Cerebellar nuclear complex (tissue), 1 donor: ENCODE measurements around the gene TMEM219.

Experiments used
- DNase-seq, 2 experiments: peaks; one replicate each; lab custom pipeline; 2025; lab: John Stamatoyannopoulos, UW

TMEM219 gene

DNA sequence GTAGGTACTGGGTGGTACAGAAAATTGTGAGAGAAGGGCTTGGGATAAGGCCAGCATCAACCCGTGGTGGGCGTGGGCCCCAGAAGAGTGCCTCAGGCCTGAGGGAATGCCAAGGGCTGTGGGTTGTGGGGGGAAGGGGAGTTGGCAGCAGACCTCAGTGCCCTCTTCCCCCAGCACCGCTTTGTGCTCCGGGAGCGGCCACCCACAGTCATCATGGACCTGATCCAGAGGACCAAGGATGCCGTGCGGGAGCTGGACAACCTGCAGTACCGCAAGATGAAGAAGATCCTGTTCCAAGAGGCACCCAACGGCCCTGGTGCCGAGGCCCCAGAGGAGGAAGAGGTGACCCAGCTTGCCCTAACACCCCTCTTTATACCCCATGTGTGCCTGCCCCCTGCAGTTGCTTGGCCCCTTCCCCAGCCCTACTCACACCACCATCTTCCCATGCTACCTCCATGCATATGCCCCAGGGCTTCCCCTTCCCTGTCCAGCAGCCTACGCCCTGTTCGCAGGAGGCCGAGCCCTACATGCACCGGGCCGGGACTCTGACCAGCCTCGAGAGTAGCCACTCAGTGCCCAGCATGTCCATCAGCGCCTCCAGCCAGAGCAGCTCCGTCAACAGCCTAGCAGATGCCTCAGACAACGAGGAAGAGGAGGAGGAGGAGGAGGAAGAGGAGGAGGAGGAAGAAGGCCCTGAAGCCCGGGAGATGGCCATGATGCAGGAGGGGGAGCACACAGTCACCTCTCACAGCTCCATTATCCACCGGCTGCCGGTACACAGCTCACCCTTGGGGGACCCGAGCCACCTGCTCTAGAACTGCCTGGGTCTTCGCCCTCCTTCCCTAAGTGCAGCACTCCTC lies 20.9 kb downstream of the TMEM219 start:
- DNase-seq, result no peak

DNA sequence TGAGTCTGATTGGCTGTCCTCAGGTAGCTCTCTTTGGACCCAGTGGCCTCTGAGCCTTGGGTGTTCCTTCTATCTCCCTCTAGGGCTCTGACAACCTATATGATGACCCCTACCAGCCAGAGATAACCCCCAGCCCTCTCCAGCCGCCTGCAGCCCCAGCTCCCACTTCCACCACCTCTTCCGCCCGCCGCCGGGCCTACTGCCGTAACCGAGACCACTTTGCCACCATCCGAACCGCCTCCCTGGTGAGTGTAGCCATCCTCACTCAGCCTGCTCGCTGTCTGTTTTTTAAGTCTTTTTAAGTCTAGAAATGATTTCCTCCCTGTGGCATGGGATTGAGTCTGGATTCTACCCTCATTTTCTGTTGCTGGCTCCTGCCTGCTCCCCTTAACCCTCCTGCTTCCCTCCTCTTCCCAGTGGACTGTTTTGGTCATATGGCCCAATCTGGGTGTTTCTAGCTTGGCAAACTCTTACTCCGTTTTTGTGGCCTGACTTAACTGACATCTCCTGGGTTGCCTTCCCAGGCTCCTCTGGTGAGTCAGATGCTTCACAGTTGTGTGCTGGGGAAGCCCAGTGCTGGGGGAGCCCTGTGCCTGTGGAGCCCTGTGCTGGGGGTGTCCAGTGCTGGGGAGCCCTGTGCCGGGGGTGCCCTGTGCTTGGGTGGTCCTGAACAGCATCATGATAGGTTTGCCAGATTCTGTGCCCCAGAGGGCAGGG lies 21.7 kb downstream of the TMEM219 start:
- no peak for DNase-seq

DNA sequence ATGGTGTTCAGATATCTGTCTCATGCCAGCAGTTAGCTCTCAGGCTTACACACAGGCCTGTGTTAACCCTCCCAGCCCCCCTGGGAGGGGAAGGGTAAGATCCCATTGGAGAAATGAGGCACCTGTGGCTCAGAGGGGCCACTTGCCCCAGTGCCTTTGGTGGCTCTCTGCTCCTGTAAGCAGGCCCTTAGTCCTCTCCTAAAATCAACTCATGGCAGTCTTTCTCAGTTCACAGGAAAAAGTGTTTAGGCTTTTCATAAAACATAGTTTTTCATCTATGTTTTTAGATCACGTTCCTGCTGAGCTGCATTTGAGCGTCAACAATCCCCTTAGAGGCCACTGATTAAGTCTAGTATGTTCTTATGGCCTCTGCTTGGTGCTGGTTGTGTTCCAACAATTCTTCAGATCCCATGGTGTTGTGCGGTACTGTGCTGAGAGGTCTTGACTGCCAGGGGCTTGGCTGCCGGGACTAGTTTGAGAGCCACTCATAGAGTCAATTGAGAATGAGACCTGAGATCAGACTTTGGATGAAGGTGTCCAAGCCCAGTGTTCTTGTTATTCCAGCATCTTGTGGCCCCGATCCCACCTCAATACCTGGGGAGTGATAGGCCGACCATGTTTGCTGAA lies 22.4 kb downstream of the TMEM219 start:
- no peak for DNase-seq

DNA sequence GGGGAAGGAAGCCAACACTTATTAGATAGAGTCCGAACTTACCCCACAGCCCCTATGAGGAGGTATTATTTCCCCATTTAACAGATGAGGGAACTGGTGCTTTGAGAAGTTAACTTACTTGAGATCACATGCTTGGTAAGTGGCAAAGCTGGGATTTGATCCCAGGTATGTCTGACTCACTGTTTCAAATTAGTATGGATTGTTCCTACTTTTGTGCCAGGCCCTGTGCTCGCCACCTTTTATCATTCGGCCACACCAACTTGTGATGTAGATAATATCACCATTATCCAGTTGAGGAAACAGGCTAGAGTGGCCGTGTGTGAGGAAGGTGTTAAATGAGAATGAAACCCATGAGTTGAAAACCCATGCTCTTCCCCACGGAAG lies 22.9 kb downstream of the TMEM219 start:
- DNase-seq, result no peak

DNA sequence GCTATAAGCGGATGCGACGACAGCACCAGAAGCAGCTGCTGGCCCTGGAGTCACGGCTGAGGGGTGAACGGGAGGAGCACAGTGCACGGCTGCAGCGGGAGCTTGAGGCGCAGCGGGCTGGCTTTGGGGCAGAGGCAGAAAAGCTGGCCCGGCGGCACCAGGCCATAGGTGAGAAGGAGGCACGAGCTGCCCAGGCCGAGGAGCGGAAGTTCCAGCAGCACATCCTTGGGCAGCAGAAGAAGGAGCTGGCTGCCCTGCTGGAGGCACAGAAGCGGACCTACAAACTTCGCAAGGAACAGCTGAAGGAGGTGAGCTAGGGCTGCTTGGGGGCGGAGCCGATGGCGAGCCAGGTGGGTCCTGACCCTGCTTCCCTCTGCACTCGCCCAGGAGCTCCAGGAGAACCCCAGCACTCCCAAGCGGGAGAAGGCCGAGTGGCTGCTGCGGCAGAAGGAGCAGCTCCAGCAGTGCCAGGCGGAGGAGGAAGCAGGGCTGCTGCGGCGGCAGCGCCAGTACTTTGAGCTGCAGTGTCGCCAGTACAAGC lies 23.5 kb downstream of the TMEM219 start:
- DNase-seq, result no peak

DNA sequence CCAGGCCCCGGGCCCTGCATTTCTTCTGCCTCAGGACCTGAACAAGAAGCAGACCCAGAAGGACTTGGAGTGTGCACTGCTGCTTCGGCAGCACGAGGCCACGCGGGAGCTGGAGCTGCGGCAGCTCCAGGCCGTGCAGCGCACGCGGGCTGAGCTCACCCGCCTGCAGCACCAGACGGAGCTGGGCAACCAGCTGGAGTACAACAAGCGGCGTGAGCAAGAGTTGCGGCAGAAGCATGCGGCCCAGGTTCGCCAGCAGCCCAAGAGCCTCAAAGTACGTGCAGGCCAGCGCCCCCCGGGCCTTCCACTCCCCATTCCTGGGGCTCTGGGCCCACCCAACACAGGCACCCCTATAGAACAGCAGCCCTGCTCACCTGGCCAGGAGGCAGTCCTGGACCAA lies 24.4 kb downstream of the TMEM219 start:
- DNase-seq, result no peak

DNA sequence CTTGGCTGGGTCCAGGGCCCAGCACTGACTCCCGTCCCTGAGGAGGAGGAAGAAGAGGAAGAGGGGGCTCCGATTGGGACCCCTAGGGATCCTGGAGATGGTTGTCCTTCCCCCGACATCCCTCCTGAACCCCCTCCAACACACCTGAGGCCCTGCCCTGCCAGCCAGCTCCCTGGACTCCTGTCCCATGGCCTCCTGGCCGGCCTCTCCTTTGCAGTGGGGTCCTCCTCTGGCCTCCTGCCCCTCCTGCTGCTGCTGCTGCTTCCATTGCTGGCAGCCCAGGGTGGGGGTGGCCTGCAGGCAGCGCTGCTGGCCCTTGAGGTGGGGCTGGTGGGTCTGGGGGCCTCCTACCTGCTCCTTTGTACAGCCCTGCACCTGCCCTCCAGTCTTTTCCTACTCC lies 25.1 kb downstream of the TMEM219 start:
- DNase-seq, result no peak

DNA sequence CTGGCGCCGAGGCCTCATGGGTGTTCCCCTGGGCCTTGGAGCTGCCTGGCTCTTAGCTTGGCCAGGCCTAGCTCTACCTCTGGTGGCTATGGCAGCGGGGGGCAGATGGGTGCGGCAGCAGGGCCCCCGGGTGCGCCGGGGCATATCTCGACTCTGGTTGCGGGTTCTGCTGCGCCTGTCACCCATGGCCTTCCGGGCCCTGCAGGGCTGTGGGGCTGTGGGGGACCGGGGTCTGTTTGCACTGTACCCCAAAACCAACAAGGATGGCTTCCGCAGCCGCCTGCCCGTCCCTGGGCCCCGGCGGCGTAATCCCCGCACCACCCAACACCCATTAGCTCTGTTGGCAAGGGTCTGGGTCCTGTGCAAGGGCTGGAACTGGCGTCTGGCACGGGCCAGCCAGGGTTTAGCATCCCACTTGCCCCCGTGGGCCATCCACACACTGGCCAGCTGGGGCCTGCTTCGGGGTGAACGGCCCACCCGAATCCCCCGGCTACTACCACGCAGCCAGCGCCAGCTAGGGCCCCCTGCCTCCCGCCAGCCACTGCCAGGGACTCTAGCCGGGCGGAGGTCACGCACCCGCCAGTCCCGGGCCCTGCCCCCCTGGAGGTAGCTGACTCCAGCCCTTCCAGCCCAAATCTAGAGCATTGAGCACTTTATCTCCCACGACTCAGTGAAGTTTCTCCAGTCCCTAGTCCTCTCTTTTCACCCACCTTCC lies 25.6 kb downstream of the TMEM219 start:
- DNase-seq, result no peak

DNA sequence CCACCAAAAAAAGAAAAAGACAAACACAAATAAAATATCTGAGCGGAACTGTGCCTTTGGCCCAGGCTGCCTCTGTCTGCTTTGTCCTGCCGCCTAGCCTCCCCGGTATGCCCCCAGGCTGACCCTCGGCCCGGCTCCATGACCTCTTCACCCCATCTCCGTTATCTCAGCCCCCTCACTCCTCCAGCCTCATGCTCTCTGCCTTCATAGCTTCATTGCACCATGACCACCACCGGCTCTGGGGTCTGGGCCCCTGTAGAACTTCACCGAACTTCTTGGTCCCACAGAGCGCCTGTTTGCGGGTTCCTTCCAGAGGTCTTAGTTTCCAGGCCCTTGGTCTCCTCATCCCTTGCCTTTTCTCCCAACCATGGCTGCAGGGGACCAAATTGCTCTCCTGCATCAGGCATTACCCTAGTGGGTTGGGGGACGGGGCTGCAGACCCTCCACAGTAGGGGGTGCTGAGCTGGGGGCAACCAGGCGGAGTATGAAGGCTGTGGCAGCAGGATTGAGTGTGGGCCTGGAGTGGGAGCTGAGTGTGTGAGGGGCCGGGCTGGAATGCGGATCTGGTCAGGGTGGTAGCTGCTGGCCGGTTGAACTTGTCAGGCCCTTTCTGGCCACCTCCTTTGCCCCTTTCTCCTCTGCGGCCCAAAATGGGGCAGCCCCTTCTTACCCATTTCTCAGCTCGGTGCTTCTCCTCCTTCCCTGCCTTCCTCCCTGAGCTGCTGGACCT lies 26.6 kb downstream of the TMEM219 start:
- DNase-seq, result no peak

DNA sequence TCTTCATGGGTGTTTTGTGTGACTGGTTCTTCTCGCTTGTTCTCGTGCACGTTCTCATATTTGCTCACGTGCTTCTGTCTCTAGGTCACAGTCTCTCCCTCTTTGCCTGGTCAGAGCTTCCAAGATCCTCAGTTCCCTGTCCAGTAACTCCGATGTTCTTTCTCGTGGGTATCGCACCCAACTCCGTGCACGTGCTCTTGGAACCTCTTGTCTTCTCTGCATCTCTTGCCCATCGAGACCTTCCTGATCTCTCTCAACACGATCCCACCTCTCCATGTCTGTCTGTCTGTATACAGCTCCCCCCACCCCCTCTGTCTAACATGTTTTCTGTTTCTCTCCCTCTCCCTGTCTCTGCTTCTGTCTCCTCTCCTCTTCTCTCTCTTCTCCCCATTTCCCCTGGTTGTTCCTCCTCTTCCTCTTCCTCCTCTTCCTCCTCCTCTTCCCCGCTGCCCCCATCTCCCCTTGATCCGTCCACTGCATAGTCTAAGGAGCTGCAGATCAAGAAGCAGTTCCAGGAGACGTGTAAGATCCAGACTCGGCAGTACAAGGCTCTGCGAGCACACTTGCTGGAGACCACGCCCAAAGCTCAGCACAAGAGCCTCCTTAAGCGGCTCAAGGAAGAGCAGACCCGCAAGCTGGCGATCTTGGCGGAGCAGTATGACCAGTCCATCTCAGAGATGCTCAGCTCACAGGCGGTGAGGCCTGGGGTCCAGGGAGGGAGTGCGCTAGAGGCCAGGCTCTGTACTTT lies 27.4 kb downstream of the TMEM219 start:
- DNase-seq, result no peak

DNA sequence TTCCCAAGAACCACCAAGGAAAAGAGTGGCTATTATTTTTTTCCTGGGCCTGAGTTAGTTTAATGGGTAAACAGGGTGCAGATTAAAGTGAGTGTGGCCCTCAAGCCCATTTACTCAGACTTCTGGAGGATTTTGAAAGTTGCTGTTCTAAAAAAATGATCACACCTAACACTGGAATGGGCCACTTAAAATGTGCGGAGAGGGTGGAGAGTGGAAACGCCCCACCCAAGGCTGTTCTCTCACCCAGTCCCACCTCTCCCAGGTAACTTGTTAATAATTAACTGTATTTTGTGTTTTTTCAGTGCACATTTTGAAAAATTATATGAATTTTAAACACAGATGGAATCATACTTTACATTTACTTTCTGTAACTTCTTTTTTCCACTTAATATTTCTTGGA lies 28.2 kb downstream of the TMEM219 start:
- no peak for DNase-seq

DNA sequence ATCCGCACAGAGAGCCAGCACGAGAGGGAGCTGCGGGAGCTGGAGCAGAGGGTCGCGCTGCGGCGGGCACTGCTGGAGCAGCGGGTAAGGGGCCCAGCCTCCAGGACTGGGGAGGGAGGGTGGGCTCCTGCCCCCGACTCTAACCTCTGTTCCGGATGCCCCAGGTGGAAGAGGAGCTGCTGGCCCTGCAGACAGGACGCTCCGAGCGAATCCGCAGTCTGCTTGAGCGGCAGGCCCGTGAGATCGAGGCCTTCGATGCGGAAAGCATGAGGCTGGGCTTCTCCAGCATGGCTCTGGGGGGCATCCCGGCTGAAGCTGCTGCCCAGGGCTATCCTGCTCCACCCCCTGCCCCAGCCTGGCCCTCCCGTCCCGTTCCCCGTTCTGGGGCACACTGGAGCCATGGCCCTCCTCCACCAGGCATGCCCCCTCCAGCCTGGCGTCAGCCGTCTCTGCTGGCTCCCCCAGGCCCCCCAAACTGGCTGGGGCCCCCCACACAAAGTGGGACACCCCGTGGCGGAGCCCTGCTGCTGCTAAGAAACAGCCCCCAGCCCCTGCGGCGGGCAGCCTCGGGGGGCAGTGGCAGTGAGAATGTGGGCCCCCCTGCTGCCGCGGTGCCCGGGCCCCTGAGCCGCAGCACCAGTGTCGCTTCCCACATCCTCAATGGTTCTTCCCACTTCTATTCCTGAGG lies 29.1 kb downstream of the TMEM219 start:
- no peak for DNase-seq

DNA sequence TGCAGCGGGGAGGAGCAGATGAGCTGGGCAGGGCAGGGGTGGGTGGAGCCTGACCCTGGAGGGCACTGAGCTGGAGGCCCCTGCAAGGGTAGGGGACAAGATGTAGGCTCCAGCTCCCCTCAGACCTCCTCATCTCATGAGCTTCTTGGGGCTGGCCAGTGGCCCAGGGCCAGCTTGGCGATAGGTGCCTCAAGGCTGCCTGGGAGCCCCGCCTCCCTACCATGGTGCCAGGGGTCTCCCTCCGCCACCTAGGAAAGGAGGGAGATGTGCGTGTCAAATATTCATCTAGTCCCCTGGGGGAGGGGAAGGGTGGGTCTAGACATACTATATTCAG lies 29.7 kb downstream of the TMEM219 start:
- DNase-seq, result no peak

DNA sequence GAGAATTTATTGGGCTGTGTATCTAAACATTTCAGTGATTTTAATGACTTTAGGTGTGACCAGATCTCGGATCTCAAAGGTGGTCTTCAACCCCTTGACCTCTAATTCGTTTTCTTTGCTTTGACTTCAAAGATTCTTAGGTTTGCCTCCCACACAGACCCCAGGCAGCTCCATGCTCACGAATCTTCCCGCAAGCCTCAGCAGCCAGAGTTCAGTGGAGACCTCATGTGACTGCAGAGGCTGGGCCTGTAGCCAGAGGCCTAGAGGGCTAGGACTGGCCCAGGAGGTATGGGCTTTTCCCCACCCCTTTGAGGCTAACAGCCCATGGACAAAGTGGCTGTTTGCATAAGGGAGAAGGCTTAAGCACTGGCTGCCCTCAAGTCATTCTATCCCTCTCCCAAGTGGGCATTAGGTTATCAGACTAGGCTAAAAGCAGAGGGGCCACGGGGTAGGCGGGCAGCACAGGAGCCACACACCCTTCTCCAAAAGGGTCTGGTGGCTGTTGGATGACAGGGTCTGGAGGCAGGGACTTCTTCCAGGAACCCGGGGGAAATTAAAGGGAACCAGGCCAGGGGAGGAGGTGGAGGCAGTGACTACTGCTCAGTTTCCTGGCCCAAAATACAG lies 30.6 kb downstream of the TMEM219 start:
- no peak for DNase-seq

DNA sequence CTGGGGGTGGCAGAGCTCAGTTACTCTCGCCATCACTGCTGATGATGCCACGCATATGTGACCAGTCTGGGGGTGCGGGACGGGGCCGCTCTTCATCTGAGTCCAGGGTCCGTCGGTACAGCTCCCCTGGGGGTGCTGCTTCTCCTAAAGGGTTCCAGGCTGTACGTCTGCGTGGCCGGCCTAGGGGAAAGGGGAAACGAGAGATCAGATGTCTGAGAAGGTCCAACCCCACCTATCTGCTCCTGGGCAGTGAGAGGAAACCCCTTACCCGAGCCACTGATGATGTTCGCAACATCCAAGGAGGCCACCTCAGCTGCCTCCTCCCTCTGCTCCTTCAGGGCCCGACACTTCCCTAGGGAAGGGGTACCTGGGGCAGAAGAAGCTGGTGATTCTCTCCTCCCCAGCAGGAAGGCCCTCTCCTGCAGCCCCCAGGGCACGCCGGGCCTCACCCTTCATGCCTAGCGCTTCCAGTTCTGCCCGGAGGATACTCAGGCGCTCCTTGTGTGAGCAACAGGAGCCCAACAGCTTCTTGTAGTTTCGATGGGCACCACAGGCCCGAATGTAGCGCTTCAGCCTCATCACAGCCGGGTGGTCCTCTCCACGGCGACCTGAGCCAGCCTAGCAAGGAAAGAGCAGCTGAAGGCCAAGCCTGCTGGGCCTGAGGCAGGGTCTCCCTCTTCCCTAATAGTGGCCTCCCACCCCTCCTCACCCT lies 31.5 kb downstream of the TMEM219 start:
- DNase-seq, result no peak

DNA sequence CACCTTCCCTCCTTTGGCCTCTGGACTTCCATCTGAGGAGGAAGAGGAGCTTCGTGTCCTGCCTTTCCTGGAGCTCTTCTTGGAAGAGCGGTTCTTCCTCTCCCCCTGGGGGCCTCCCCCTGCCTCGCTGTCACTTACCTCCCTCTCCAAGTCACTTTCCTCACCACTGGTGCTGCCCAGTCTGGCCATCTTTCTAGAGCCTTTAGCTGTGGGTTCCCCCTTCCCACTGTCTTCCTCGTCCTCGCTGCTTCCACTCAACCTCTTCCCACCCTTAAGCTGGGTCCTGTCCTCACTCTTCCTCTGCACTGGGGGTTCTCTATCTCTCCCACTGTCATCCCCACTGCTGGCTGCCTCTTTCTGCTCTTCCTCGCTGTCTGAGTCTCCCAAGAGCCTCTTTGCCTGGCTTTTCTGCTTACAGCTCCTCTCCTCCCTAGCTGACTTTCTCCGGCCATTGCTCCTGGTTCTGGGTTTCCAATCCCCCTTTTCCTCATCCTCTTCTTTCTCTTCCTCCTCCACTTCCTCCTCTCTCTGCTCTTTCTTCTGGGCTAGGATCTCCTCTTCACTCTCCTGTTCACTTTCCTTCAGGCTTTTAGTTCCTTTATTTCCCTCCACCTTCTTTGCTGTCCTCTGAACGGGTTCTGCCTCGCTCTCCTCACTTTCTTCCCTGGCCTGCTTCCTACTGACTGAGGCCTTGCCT lies 32.2 kb downstream of the TMEM219 start:
- no peak for DNase-seq

DNA sequence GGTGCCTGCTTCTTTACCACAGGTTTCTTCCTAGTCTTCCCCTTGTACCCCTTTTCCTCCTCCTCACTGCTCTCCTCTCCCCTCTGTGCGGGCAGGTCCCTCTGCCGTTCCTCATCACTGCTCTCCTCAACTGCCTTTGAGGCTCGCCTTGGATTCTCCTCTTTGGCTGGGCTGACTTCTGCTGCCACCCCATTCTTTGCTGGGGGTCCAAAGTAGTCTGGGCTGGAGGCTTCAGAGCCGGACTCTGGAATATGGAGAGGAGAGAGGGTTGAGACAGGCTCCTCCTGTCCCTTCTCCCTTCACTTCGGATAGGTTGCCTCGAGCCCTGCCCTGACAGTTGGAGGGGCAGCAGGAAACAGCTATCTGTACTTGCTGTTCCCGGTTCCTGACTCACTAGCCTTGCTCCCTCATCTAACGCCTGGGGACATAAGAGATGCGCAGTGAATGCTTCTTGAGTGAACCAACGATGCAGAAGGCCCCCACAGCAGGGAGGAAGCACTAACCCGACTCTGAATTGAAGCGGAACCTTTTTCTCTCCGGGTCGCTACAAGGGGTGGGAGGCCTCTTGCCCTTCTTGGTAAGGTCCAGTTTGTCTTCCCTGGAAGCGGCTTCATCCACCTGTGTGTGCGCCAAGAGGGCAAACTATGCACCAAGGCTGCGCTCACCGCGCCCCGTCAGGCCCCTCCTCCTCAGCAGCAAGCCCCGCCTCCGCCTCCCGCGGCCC lies 32.9 kb downstream of the TMEM219 start:
- peak in 1 of 2 experiments; percentile 9 for DNase-seq
